BE2C (cell line): ENCODE results near the gene OR5J2. TPM values are rescaled to one million over a fixed set of nuclear protein-coding genes. Genes with fewer than 3 reads are reported as not detected.
"Not testable (repeated sequence)": the region's sequence is repeated elsewhere in the genome, so short reads cannot be mapped to it uniquely, and the experiment has no call there.

Source experiments
- DNase-seq: peaks from one replicate; pipeline ENCODE4 v3.0.0-alpha.2; 2020
- H3K27me3 ChIP-seq: fragments of 250-450 bp; sonication (Bioruptor Pico); 2 replicates; pipeline ENCODE4 v1.5.1; 2020; ENCODE audit warnings: mild to moderate bottlenecking
- H3K36me3 ChIP-seq: fragments of 250-450 bp; sonication (Bioruptor Pico); 2 replicates; pipeline ENCODE4 v1.5.1; 2020; ENCODE audit warnings: mild to moderate bottlenecking
- H3K4me1 ChIP-seq: fragments of 250-450 bp; sonication (Bioruptor Pico); 2 replicates; pipeline ENCODE4 v1.5.1; 2020
- H3K4me3 ChIP-seq: 2 replicates; pipeline ENCODE4 v1.5.1; 2011; ENCODE audit warnings: low read depth, low read length
- H3K9me3 ChIP-seq: fragments of 250-450 bp; sonication (Bioruptor Pico); 2 replicates; pipeline ENCODE4 v1.5.1; 2020
- polyA plus RNA-seq: library from polyadenylated mRNA; unstranded; fragments of >200 nt; gene quantifications from one replicate; pipeline ENCODE4 v1.2.1, GENCODE V29; 2012; ENCODE audit warnings: low read depth, missing spikeins; ENCODE audit not compliant: insufficient read length, insufficient read depth
- TF ChIP-seq, protein P1 (sequence below): IDR thresholded peaks from 2 replicates; pipeline ENCODE4 v1.5.1; 2012; ENCODE audit warnings: mild to moderate bottlenecking, low read depth, low read length

Gene OR5J2
- not detected for polyA plus RNA-seq

DNA sequence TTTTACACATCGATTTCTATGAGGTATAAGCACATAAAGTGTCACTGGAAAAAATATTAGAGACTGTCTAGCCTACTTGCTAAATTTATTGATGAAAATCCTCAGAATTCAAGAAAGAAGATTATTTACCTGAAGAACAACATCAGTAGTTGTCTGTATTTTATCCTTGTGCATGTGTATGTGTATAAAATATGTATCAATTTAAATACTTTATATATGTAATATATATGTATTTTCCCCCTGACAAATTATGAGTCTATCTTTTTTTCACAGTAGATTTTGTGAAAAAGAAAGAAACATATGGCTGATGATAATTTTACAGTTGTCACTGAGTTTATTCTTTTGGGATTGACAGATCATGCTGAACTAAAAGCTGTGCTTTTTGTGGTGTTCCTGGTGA is at the start of gene OR5J2:
Gene OR5J2, plus strand, starts transcription at position 301 of the 400 bp plus-strand sequence. Its CDS starts 0 bp downstream, at position 301.
- no peaks in the 10 kb centered on the region for H3K4me1 ChIP-seq
- H3K36me3 ChIP-seq = no peaks in the 10 kb centered on the region
- no peaks in the 10 kb centered on the region for H3K27me3 ChIP-seq
- TF ChIP-seq, protein P1, sequence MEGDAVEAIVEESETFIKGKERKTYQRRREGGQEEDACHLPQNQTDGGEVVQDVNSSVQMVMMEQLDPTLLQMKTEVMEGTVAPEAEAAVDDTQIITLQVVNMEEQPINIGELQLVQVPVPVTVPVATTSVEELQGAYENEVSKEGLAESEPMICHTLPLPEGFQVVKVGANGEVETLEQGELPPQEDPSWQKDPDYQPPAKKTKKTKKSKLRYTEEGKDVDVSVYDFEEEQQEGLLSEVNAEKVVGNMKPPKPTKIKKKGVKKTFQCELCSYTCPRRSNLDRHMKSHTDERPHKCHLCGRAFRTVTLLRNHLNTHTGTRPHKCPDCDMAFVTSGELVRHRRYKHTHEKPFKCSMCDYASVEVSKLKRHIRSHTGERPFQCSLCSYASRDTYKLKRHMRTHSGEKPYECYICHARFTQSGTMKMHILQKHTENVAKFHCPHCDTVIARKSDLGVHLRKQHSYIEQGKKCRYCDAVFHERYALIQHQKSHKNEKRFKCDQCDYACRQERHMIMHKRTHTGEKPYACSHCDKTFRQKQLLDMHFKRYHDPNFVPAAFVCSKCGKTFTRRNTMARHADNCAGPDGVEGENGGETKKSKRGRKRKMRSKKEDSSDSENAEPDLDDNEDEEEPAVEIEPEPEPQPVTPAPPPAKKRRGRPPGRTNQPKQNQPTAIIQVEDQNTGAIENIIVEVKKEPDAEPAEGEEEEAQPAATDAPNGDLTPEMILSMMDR = no peak
- H3K4me3 ChIP-seq = no peak within 1 kb of the TSS
- DNase-seq = no peak
- no peaks in the 10 kb centered on the region for H3K9me3 ChIP-seq

DNA sequence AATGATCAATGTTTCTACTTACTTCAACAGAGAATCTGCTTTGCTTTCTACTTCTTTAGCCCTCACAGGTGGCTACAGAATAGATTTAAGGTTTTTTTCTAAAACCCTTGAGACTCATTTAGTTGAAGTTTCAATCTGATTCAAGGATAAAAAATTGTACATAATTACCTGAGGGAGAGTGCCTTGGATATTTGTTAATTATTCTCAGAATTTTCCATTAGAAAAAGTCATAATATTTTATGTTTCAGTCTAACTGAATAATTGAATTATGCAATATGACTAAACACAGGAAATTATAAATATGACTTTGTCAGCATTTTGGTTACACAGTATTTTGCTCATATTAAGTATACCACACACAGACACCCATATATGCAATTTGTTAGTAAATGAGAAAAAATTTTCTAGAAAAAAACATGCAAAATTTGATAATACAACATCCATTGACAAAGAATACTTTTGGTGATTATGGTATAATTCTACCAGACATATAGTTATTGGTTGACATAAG is 36.2 kb upstream of the OR5J2 start, which contains the start of gene OR8J3:
Gene OR8J3, minus strand, starts transcription at position 51 of the 511 bp plus-strand sequence. CDS start 2,483 bp downstream, outside the sequence.
- no peaks in the 10 kb centered on the region for H3K9me3 ChIP-seq
- no peak within 1 kb of the TSS for H3K4me3 ChIP-seq
- TF ChIP-seq, protein P1 = no peak
- DNase-seq = no peak
- no peaks in the 10 kb centered on the region for H3K36me3 ChIP-seq
- no peaks in the 10 kb centered on the region for H3K4me1 ChIP-seq
- H3K27me3 ChIP-seq = no peaks in the 10 kb centered on the region

DNA sequence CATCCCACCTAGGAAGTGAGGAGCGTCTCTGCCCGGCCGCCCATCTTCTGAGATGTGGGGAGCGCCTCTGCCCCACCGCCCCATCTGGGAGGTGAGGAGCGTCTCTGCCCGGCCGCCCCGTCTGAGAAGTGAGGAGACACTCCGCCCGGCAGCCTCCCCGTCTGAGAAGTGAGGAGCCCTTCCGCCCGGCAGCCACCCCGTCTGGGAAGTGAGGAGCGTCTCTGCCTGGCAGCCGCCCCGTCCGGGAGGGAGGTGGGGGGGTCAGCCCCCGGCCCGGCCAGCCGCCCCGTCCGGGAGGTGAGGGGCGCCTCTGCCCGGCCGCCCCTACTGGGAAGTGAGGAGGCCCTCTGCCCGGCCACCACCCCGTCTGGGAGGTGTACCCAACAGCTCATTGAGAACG is 32.7 kb upstream of the OR5J2 start:
- not testable (repeated sequence) for H3K4me1 ChIP-seq, DNase-seq, H3K4me3 ChIP-seq, H3K9me3 ChIP-seq, H3K27me3 ChIP-seq, H3K36me3 ChIP-seq

DNA sequence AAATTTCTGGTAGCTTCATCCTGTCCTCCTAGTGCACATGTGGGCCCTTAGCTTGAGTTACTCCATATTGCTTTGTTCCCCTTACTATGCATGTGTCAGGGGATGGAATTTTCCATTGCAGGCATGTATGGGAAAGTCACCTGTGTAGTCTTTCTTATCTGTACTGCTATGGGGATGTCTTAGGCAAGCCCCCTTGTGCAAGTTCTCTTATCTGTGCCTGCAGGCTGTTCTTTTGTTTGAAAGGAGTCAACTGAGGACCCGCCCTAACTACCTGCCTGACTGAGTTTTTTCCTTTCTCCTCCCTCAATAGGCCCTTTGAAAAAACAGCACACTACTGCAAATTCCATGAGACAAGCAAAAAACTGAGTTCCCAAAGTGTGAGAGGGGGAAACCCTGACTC is 25.0 kb upstream of the OR5J2 start:
- Histone ChIP-seq H3K27me3 (no peaks in the 10 kb centered on the region), H3K4me3 (no peak overlapping the region), H3K4me1 (no peaks in the 10 kb centered on the region), H3K36me3 (no peaks in the 10 kb centered on the region), H3K9me3 (no peaks in the 10 kb centered on the region)
- no peak for DNase-seq
- TF ChIP-seq, protein P1 = no peak

DNA sequence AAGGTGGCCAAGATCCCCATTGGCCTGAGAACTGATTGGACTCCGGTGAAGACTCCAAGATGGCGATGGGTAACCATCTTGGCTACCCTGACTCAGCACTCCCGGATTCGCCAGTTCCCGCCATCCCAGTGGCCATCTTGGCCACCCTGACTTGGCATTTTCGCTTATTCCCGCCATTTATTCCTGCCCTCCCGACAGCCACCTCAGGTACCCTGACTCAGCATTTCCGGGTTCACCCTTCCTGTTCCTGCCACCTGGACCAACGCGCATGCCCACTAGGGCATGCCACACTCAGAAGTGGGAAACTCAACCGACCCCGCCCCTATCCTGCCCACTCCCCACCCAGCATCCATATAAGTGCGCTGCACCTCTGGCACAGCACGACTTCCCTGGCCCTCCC is 24.1 kb upstream of the OR5J2 start:
- H3K36me3 ChIP-seq = no peaks in the 10 kb centered on the region
- TF ChIP-seq, protein P1 = no peak
- no peak for DNase-seq

DNA sequence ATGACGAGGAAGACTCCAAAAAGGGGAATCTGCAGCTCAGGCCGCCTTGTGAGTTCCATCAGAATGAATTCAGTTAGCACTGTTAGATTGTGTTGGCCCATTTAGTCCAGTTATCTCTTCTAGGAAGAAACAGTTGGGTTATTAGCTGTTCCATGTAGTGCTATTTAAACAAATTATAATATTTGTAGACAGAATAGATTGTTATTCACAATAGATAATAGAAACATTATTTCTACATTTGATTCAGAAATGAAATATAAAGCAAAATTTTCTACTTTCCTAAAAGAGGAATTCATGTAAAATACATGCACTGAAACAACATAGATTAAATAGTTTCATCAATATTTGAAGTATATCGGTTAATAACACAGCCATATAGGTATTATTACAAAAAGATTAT is 16.2 kb upstream of the OR5J2 start, which contains the start of gene OR8K5:
Gene OR8K5, minus strand, starts transcription at position 101 of the 400 bp plus-strand sequence. Its CDS starts 0 bp downstream, at position 101.
- Histone ChIP-seq H3K36me3 (no peaks in the 10 kb centered on the region), H3K4me3 (no peak within 1 kb of the TSS), H3K27me3 (no peaks in the 10 kb centered on the region), H3K4me1 (no peaks in the 10 kb centered on the region), H3K9me3 (no peaks in the 10 kb centered on the region)
- no peak for DNase-seq
- TF ChIP-seq, protein P1 = no peak

More for the DNA sequence above, 24.1 kb upstream of the OR5J2 start:
- H3K9me3 ChIP-seq = no peaks in the 10 kb centered on the region
- H3K4me3 ChIP-seq = no peak overlapping the region
- H3K4me1 ChIP-seq = no peaks in the 10 kb centered on the region
- no peaks in the 10 kb centered on the region for H3K27me3 ChIP-seq
